ENCODE results near the gene FAM222A.

- no peak for TF ChIP-seq POLR2A (IDR thresholded peaks at IDR 0.05; ENCODE audit: low read depth, low read length)
- no peak for TF ChIP-seq ELK1 (IDR thresholded peaks at IDR 0.05; ENCODE audit: borderline replicate concordance, low read depth, low read length)
- no peak for TF ChIP-seq CTCF (conservative IDR thresholded peaks at IDR 0.05; ENCODE audit: low read depth, low read length)
- TF ChIP-seq RFX5 (IDR thresholded peaks at IDR 0.05; ENCODE audit: low read depth, low read length), result no peak
- TF ChIP-seq MAZ (IDR thresholded peaks at IDR 0.05; ENCODE audit: borderline replicate concordance, low read depth, low read length), result no peak
- TF ChIP-seq RAD21 (IDR thresholded peaks at IDR 0.05; ENCODE audit: low read length), result no peak
- no peak for TF ChIP-seq FOS (IDR thresholded peaks at IDR 0.05; ENCODE audit: low read depth, low read length)
- TF ChIP-seq SMC3 (IDR thresholded peaks at IDR 0.05; ENCODE audit: low read depth, low read length), result no peak
- TF ChIP-seq CHD1 (IDR thresholded peaks at IDR 0.05; ENCODE audit: low read depth, low read length), result no peak
- no peak for TF ChIP-seq MXI1 (IDR thresholded peaks at IDR 0.05; ENCODE audit: borderline replicate concordance, low read depth, low read length)
- no peak for TF ChIP-seq USF2 (IDR thresholded peaks at IDR 0.05; ENCODE audit: low read depth, low read length)
- TF ChIP-seq NFE2L2 (IDR thresholded peaks at IDR 0.05; ENCODE audit: low read depth, low read length), result no peak
- TF ChIP-seq CEBPB (IDR thresholded peaks at IDR 0.05; ENCODE audit: low read depth, low read length), result no peak
Observed at GRCh38 chr12:109704371-109705098, 9.1 kb upstream of the FAM222A start.
